ENCODE results near the gene PTPRG.

Gene PTPRG

DNA sequence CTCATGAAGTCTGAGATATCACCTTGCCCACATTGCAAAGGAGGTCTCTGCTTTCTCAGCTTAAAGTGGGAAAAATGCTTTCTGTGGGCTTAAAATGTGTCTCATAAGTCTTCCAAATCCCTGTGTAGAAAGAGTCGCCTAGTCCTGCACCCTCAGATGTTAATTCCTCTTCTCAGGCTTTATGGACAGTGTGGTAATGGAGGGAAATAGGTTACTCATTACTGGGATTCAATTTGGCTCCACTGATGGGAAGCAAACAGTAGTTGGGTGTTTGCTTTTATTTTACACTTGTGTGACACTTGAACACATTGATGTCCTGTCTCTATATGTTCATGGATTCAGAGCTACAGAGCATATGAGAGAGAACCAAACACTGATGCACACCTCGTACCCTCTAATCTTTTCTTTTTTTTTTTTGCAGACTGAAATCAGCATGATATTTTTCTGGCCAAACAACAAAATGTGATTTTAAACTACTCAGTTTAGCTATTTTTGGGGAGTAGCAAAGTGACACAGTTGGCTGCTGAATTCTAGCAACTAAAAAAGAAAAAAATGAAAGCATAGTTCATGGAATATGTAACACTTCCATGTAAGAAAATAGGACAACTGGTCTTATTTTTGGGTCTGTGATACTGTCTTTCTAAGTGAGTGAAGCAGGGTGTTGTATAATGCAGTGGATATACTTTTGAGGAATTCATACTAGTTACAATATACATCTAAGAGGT is 8.6 kb downstream of the PTPRG start:
- H3K27ac Mint-ChIP-seq, result no peak overlapping the region
- peaks cover 10% of the 10 kb centered on the region for H3K9me3 Mint-ChIP-seq
- peaks cover 6% of the 10 kb centered on the region for H3K27me3 Mint-ChIP-seq
- no peaks in the 10 kb centered on the region for H3K4me1 Mint-ChIP-seq (ENCODE audit: low read depth)
- intact Hi-C loops (cut with micrococcal nuclease), result no loop called here
- no peak overlapping the region for H3K4me3 Mint-ChIP-seq
- no peaks in the 10 kb centered on the region for H3K36me3 Mint-ChIP-seq (ENCODE audit: low read depth)

DNA sequence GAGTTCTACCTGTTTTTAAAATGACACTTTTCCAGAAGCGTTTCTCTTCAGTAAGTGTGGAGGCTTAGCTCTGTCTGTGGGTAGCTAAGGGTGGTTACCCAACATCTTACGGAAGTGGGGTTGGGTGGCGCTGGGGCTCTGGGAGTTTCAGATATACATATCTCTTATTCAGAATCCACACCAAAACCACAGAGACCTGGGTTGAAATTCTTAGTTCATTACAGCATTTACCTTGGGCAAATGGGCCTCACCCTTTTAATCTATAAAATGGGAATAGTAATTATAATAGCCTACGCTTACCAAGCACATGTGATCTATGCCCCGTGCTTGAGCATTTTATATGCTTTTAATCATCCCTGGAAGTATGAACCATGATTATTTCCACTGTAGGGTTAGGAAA is 9.4 kb downstream of the PTPRG start:
- no peak overlapping the region for H3K4me3 Mint-ChIP-seq
- peaks cover 11% of the 10 kb centered on the region for H3K9me3 Mint-ChIP-seq
- intact Hi-C loops (cut with micrococcal nuclease), result no loop called here
- no peaks in the 10 kb centered on the region for H3K4me1 Mint-ChIP-seq (ENCODE audit: low read depth)
- H3K27me3 Mint-ChIP-seq, result peaks cover 4% of the 10 kb centered on the region
- no peak overlapping the region for H3K27ac Mint-ChIP-seq
- no peaks in the 10 kb centered on the region for H3K36me3 Mint-ChIP-seq (ENCODE audit: low read depth)

DNA sequence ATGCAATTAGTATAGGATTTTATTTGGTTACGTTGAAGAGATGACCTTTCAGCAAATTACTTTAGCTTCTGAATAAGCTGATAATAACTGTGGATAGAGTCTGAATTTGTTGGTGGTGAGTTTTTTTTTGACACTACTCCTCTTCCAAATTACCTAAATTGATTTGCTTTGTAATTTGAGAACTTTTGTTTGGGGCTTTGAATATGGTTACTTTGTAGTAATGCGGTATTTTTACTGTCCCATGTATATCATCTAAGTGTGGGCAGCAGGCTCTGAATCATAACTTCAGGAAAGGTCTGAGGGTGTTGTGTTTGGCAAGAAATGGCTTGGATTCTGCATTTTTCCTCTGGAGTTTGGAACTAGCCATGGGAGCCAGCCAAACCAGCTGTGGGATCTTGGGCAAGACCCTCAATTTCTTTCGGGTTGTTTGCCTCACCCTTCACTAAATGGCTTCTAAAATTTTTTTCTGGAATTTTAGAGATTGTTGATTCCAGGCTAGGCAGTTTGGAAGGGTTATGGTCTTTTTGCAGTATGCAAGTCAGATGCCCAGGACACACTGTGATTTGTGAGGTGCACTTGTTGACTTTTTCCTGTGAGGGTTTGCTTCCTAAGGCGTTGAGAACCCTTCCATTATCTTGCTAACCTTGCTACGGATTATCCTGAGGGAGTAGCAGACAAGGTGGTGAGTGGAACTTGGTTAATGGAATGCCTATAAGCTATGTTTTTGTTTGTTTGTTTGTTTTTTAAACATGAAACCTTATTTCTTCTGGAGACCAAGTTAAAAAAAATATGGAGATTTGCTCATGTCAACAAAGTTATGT is 10.4 kb downstream of the PTPRG start:
- no peaks in the 10 kb centered on the region for H3K36me3 Mint-ChIP-seq (ENCODE audit: low read depth)
- intact Hi-C loops (cut with micrococcal nuclease), result no loop called here
- H3K4me3 Mint-ChIP-seq, result no peak overlapping the region
- H3K9me3 Mint-ChIP-seq, result peaks cover 11% of the 10 kb centered on the region
- H3K4me1 Mint-ChIP-seq (ENCODE audit: low read depth), result no peaks in the 10 kb centered on the region
- no peak overlapping the region for H3K27ac Mint-ChIP-seq
- peaks cover 2% of the 10 kb centered on the region for H3K27me3 Mint-ChIP-seq

DNA sequence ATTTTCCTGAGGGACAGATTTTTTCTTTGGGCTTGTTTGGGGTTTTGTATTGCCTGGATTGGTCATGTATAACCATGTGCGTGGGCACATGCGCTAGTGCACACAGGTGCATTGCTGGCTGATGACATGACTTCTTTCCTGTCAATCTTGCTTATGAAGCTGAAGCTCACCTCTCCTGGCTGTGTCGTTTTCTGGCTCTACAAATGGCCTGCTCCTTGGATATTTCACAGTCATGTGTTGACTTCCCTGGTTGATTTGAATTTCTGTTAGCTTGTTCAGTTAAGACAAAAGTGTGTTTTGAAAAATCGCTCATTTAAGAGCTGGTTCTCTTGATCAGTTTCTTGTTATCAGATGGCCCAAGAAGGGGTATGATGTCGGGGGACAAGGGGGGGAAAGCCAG is 11.5 kb downstream of the PTPRG start:
- intact Hi-C loops (cut with micrococcal nuclease), result no loop called here
- Mint-ChIP-seq H3K9me3 (peaks cover 11% of the 10 kb centered on the region), H3K27me3 (no peaks in the 10 kb centered on the region), H3K27ac (no peak overlapping the region), H3K4me1 (ENCODE audit: low read depth) (no peaks in the 10 kb centered on the region), H3K36me3 (ENCODE audit: low read depth) (no peaks in the 10 kb centered on the region), H3K4me3 (no peak overlapping the region)

DNA sequence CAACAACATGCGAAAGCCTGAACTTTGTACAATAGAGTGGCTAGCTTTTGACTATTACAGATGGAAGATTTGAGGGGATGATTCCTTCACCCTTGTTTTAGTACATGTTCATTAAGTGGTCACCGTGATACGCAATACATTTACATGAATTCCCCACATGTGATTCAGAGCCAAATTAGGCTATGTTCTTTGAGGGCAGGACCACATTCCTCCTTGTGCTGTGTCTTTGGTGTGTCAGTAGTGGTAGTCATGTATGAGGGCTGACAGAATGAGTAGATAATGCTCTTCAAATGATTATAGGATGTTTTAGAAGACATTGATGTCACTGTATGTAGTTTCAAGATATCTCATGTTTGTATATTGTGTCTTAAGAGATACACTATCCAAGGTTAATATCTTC is 12.1 kb downstream of the PTPRG start:
- Mint-ChIP-seq H3K4me3 (no peak overlapping the region), H3K27me3 (no peaks in the 10 kb centered on the region), H3K9me3 (peaks cover 11% of the 10 kb centered on the region), H3K4me1 (ENCODE audit: low read depth) (no peaks in the 10 kb centered on the region), H3K27ac (no peak overlapping the region), H3K36me3 (ENCODE audit: low read depth) (no peaks in the 10 kb centered on the region)
- intact Hi-C loops (cut with micrococcal nuclease), result no loop called here

DNA sequence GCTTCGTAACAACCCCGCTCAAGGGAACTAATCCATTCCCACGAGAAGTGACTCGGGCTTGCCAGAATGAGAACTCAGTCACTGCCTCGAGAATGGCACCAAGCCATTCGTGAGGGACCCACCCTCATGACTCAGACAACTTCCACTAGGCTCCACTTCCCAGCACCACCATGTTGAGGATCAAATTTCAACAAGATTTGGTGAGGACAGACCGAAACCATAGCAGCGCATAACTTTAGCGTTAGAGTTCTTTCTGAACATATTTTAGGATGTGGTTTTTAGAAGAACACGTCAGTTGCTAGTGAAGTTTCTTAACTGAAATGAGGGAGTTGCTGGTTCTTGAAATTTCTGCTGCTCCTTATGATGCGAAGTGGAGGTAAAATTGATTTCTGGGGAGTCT is 13.5 kb downstream of the PTPRG start:
- Mint-ChIP-seq H3K4me1 (ENCODE audit: low read depth) (no peaks in the 10 kb centered on the region), H3K9me3 (peaks cover 11% of the 10 kb centered on the region), H3K27me3 (no peaks in the 10 kb centered on the region), H3K4me3 (no peak overlapping the region), H3K36me3 (ENCODE audit: low read depth) (no peaks in the 10 kb centered on the region), H3K27ac (no peak overlapping the region)
- intact Hi-C loops (cut with micrococcal nuclease), result no loop called here

DNA sequence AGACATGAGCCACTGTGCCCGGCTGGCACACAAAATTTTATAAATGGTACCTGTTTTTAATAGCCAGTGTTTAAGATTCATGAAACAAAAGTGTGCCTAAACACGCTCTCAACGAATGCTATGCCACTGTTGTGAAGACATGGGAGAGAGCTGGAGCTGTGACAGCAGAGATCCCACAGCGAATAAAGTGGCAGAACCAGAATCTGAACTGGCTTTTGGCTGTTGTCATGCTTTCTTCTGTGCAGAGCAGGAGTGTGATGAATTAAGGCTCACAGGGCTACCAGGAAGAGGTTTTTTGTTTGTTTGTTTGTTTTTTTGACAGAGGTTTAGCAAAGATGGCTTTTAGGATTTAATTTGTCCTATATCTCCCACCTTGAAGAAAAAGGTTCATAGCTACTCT is 14.5 kb downstream of the PTPRG start:
- Mint-ChIP-seq H3K9me3 (peaks cover 11% of the 10 kb centered on the region), H3K4me3 (no peak overlapping the region), H3K4me1 (ENCODE audit: low read depth) (no peaks in the 10 kb centered on the region), H3K27me3 (no peaks in the 10 kb centered on the region), H3K27ac (no peak overlapping the region), H3K36me3 (ENCODE audit: low read depth) (no peaks in the 10 kb centered on the region)
- intact Hi-C loops (cut with micrococcal nuclease), result no loop called here

DNA sequence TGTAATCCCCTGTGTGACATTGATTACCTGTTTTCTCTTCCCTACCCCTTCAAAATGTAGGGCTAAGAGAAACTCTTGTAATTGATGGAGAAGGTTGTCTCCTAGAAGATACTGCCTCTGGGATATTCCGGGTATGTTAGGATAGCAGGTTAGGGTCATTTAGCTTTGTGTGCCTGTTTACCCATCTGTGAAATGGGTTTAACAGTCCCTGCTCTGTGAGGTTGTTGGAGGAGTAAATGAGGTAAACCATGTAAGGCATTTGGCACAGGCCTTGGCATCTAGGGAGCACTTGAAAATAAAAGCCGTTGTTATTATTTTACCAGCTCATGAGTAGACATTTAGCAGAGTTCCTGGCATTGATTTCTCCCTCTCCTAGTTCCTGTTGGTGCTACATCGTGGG is 16.4 kb downstream of the PTPRG start:
- no peak overlapping the region for H3K27ac Mint-ChIP-seq
- no peaks in the 10 kb centered on the region for H3K4me1 Mint-ChIP-seq (ENCODE audit: low read depth)
- no peaks in the 10 kb centered on the region for H3K27me3 Mint-ChIP-seq
- no peaks in the 10 kb centered on the region for H3K36me3 Mint-ChIP-seq (ENCODE audit: low read depth)
- H3K4me3 Mint-ChIP-seq, result no peak overlapping the region
- H3K9me3 Mint-ChIP-seq, result peaks cover 11% of the 10 kb centered on the region
- intact Hi-C loops (cut with micrococcal nuclease), result no loop called here

DNA sequence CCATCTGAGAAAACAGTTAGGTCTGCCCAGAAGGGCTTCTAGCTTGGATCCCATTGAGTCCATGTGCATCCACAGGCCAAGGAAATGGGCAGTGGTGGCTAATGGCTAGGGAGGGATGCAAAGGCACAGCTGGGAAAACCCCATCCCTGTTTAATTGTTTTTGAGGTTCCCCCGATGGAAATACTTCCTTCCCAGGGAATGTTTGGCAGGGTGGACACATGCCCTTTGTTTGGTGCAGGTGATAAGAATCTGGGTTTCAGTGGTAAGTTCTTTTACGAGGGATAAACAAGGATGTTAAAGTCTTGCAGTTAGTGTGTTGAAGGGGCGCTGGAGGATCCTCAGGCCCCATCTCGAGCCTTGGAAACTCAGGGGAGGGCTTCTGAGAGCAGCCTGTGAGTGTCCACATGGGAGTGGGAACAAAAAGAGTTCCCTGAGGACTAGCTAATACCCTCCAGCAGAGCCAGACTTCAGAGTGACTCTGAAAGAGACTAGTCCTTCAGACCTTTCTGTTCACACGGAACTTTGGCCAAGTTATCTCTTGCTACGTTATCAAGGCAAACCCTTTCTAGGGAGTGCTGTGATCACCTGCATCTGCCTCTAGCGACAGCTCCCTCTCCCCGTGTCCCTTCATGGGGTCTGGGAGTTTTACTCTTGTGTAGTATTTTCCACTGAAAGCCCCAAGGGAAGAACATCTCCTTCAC is 17.4 kb downstream of the PTPRG start:
- H3K36me3 Mint-ChIP-seq (ENCODE audit: low read depth), result no peaks in the 10 kb centered on the region
- H3K4me1 Mint-ChIP-seq (ENCODE audit: low read depth), result no peaks in the 10 kb centered on the region
- no peak overlapping the region for H3K27ac Mint-ChIP-seq
- H3K4me3 Mint-ChIP-seq, result no peak overlapping the region
- H3K27me3 Mint-ChIP-seq, result no peaks in the 10 kb centered on the region
- H3K9me3 Mint-ChIP-seq, result peaks cover 11% of the 10 kb centered on the region
- intact Hi-C loops (cut with micrococcal nuclease), result no loop called here

DNA sequence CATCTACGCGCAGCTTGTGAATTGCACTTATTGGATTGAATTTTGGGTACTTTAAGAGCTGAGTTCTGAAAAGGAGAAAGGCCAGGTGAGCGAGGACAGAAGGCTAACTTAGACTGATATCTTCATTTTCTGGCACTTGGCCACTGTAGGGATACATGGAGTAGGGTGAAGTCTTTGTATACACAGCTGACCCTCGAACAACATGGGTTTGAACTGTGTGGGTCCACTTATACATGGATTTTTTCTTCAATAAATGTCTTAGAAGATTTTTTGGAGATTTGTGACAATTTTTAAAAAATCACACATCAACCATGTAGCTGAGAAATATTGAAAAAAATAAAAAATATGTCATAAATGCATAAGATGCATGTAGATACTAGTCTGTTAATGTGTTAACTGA is 18.3 kb downstream of the PTPRG start:
- Mint-ChIP-seq H3K36me3 (ENCODE audit: low read depth) (no peaks in the 10 kb centered on the region), H3K9me3 (peaks cover 4% of the 10 kb centered on the region), H3K27ac (no peak overlapping the region), H3K4me1 (ENCODE audit: low read depth) (no peaks in the 10 kb centered on the region), H3K4me3 (no peak overlapping the region), H3K27me3 (no peaks in the 10 kb centered on the region)
- intact Hi-C loops (cut with micrococcal nuclease), result no loop called here

DNA sequence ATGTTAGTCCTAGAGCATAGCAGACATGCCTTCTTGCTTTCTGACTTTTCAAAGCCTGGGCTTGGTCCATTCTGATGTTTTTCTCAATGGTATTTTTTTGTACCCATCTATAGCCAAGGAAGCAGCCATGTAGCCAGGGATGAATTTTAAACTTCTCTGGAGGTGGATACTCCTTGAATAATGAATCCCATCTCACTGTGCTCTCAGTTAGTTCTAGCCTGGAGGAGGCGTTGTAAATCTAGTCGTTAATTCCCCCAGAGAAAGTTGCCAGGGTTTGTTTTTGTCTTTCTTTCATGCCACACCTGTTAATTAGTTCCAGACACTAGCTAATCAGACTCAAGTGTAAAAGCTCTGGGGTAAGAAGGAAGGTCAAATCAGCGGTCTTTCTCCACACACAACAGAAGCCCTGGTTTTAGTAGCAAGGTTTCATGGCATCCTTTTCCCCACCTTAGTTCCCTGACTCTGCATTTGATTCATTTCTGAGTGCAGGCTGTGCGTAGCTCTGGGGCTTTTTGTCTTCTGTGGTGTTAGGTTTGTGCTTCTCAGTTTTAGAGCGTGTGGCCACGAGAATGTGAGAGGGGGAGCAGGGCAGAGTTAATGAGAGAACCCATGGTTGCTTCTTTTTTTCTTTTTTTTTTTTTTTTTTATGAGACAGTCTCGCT is 19.7 kb downstream of the PTPRG start:
- intact Hi-C loops (cut with micrococcal nuclease), result no loop called here
- H3K27ac Mint-ChIP-seq, result no peak overlapping the region
- no peak overlapping the region for H3K4me3 Mint-ChIP-seq
- no peaks in the 10 kb centered on the region for H3K9me3 Mint-ChIP-seq
- H3K27me3 Mint-ChIP-seq, result no peaks in the 10 kb centered on the region
- H3K36me3 Mint-ChIP-seq (ENCODE audit: low read depth), result no peaks in the 10 kb centered on the region
- no peaks in the 10 kb centered on the region for H3K4me1 Mint-ChIP-seq (ENCODE audit: low read depth)

DNA sequence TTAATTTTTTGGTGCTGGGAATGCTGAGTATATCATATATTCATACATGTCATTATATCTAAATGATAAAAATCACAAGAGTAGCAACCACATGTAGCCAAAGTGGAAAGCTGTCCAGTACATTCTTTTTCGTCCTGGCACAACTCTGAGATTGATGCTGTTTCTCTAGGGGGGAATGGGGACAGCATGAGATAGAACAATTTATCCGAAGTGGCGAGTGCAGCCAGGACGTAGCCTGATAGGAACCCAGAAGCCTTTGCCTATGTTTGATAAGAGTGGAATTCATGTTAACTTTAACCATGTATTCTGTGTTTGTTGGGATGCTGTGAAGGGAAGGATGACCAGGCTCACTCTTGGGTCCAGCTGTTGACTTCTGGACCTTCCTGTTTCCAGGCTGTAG is 20.9 kb downstream of the PTPRG start:
- Mint-ChIP-seq H3K4me1 (ENCODE audit: low read depth) (no peaks in the 10 kb centered on the region), H3K27ac (no peak overlapping the region), H3K36me3 (ENCODE audit: low read depth) (no peaks in the 10 kb centered on the region), H3K9me3 (no peaks in the 10 kb centered on the region), H3K4me3 (no peak overlapping the region), H3K27me3 (no peaks in the 10 kb centered on the region)
- intact Hi-C loops (cut with micrococcal nuclease), result no loop called here

DNA sequence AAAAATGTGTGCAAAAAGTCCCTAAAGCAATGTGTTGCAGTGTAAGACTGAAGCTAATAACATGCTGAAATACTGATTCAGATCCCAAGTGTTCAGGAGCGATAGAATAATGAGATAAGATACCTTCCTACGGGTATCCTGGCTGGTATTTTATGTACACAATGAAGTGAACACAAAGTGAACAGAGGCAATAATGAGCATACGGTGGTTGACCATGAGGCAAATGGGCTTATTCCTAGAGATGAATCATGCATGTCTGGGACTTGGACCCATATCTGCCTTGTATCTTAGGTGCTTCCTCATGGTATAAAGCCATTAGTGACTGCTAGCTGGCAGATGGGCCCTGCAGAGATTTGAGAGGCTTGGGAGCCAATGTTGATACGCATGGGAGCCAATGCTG is 21.5 kb downstream of the PTPRG start:
- no peaks in the 10 kb centered on the region for H3K9me3 Mint-ChIP-seq
- H3K27me3 Mint-ChIP-seq, result no peaks in the 10 kb centered on the region
- no peak overlapping the region for H3K27ac Mint-ChIP-seq
- no peak overlapping the region for H3K4me3 Mint-ChIP-seq
- H3K4me1 Mint-ChIP-seq (ENCODE audit: low read depth), result no peaks in the 10 kb centered on the region
- H3K36me3 Mint-ChIP-seq (ENCODE audit: low read depth), result no peaks in the 10 kb centered on the region
- intact Hi-C loops (cut with micrococcal nuclease), result no loop called here

Data from dendritic cell treated with granulocyte-macrophage colony-stimulating factor and Interleukin-4, amounts not matched to agents 40 ng/mL and 50 ng/mL, for 4 days (primary cell).